IPS-20b (cell line): Measurements from ENCODE around the gene LRRC56.

Experiments used
- H3K27ac ChIP-seq: one replicate; pipeline ENCODE4 v1.5.1; 2013; ENCODE audit warnings: low read length
- H3K27me3 ChIP-seq: 2 replicates; pipeline ENCODE4 v1.6.1; 2013; ENCODE audit warnings: mild to moderate bottlenecking, low read length, inconsistent platforms; ENCODE audit not compliant: insufficient read depth
- H3K36me3 ChIP-seq: 2 replicates; pipeline ENCODE4 v1.6.1; 2013; ENCODE audit warnings: low read depth, mild to moderate bottlenecking, inconsistent platforms, low read length, moderate library complexity; ENCODE audit not compliant: insufficient read depth
- H3K4me1 ChIP-seq: 2 replicates; pipeline ENCODE4 v1.6.1; 2013; ENCODE audit warnings: mild to moderate bottlenecking, control low read depth, inconsistent platforms, low read length, moderate library complexity; ENCODE audit not compliant: insufficient read depth
- H3K4me3 ChIP-seq: 2 replicates; pipeline ENCODE4 v1.5.1; 2013; ENCODE audit warnings: mild to moderate bottlenecking, low read length, inconsistent platforms
- H3K9ac ChIP-seq: 2 replicates; pipeline ENCODE4 v1.6.1; 2013; ENCODE audit warnings: low read depth, mild to moderate bottlenecking, inconsistent platforms, low read length, moderate library complexity
- H3K9me3 ChIP-seq: 2 replicates; pipeline ENCODE4 v1.6.1; 2013; ENCODE audit warnings: mild to moderate bottlenecking, low read depth, low read length, inconsistent platforms; ENCODE audit not compliant: insufficient read depth

The LRRC56 gene

GRCh38 chr11:494761-495536, 42.4 kb upstream of the LRRC56 start:
- H3K4me1 ChIP-seq, result no peaks in the 10 kb centered on the region
- no peak overlapping the region for H3K4me3 ChIP-seq
- no peak overlapping the region for H3K27ac ChIP-seq
- H3K9me3 ChIP-seq, result peaks cover 12% of the 10 kb centered on the region
- H3K9ac ChIP-seq, result no peak overlapping the region
- H3K27me3 ChIP-seq, result no peaks in the 10 kb centered on the region
- peaks cover 45% of the 10 kb centered on the region for H3K36me3 ChIP-seq

- H3K27ac ChIP-seq, result no peak overlapping the region
- no peaks in the 10 kb centered on the region for H3K4me1 ChIP-seq
- no peak overlapping the region for H3K4me3 ChIP-seq
- peaks cover 49% of the 10 kb centered on the region for H3K36me3 ChIP-seq
- no peaks in the 10 kb centered on the region for H3K27me3 ChIP-seq
- peaks cover 12% of the 10 kb centered on the region for H3K9me3 ChIP-seq
- H3K9ac ChIP-seq, result no peak overlapping the region
These were observed 41.8 kb upstream of the LRRC56 start for GRCh38 chr11:495537-495931.

GRCh38 chr11:496834-497564, 40.3 kb upstream of the LRRC56 start:
- H3K9me3 ChIP-seq, result peaks cover 12% of the 10 kb centered on the region
- H3K4me3 ChIP-seq, result no peak overlapping the region
- no peaks in the 10 kb centered on the region for H3K27me3 ChIP-seq
- H3K4me1 ChIP-seq, result no peaks in the 10 kb centered on the region
- H3K9ac ChIP-seq, result no peak overlapping the region
- H3K36me3 ChIP-seq, result peaks cover 52% of the 10 kb centered on the region
- no peak overlapping the region for H3K27ac ChIP-seq

GRCh38 chr11:497565-498296, 39.6 kb upstream of the LRRC56 start:
- no peaks in the 10 kb centered on the region for H3K27me3 ChIP-seq
- H3K36me3 ChIP-seq, result peaks cover 52% of the 10 kb centered on the region
- peaks cover 12% of the 10 kb centered on the region for H3K9me3 ChIP-seq
- H3K9ac ChIP-seq, result no peak overlapping the region
- no peak overlapping the region for H3K27ac ChIP-seq
- H3K4me1 ChIP-seq, result no peaks in the 10 kb centered on the region
- H3K4me3 ChIP-seq, result no peak overlapping the region

- H3K9ac ChIP-seq, result no peak overlapping the region
- no peaks in the 10 kb centered on the region for H3K4me1 ChIP-seq
- no peak overlapping the region for H3K27ac ChIP-seq
- peaks cover 12% of the 10 kb centered on the region for H3K9me3 ChIP-seq
- H3K4me3 ChIP-seq, result no peak overlapping the region
- H3K27me3 ChIP-seq, result no peaks in the 10 kb centered on the region
- peaks cover 52% of the 10 kb centered on the region for H3K36me3 ChIP-seq
These were observed 38.8 kb upstream of the LRRC56 start for GRCh38 chr11:498297-499181.

- peaks cover 12% of the 10 kb centered on the region for H3K9me3 ChIP-seq
- H3K4me1 ChIP-seq, result no peaks in the 10 kb centered on the region
- H3K27ac ChIP-seq, result no peak overlapping the region
- peaks cover 52% of the 10 kb centered on the region for H3K36me3 ChIP-seq
- no peak overlapping the region for H3K9ac ChIP-seq
- no peak overlapping the region for H3K4me3 ChIP-seq
- H3K27me3 ChIP-seq, result no peaks in the 10 kb centered on the region
These were observed 37.9 kb upstream of the LRRC56 start for GRCh38 chr11:499201-500076.

GRCh38 chr11:501001-501682, 36.2 kb upstream of the LRRC56 start:
- Histone ChIP-seq H3K9me3 (peaks cover 12% of the 10 kb centered on the region), H3K4me3 (no peak overlapping the region), H3K4me1 (no peaks in the 10 kb centered on the region), H3K9ac (no peak overlapping the region), H3K27me3 (no peaks in the 10 kb centered on the region), H3K27ac (no peak overlapping the region), H3K36me3 (peaks cover 47% of the 10 kb centered on the region)

GRCh38 chr11:501683-502287, 35.5 kb upstream of the LRRC56 start:
- no peaks in the 10 kb centered on the region for H3K27me3 ChIP-seq
- H3K27ac ChIP-seq, result no peak overlapping the region
- peaks cover 12% of the 10 kb centered on the region for H3K9me3 ChIP-seq
- no peak overlapping the region for H3K9ac ChIP-seq
- H3K4me3 ChIP-seq, result no peak overlapping the region
- H3K4me1 ChIP-seq, result no peaks in the 10 kb centered on the region
- H3K36me3 ChIP-seq, result peaks cover 44% of the 10 kb centered on the region

- no peaks in the 10 kb centered on the region for H3K4me1 ChIP-seq
- H3K36me3 ChIP-seq, result peaks cover 36% of the 10 kb centered on the region
- no peak overlapping the region for H3K4me3 ChIP-seq
- H3K9ac ChIP-seq, result no peak overlapping the region
- peaks cover 5% of the 10 kb centered on the region; the same call in 1 of the 2 replicates for H3K9me3 ChIP-seq
- no peak overlapping the region for H3K27ac ChIP-seq
- no peaks in the 10 kb centered on the region for H3K27me3 ChIP-seq
These were observed 34.8 kb upstream of the LRRC56 start for GRCh38 chr11:502288-503178.
